PFSK-1 (cell line): Measurements from ENCODE around the gene UNC5B.

Experiments
- FOXP2 ChIP-seq: optimal IDR thresholded peaks from 2 replicates; pipeline ENCODE3; 2011; ENCODE audit warnings: borderline replicate concordance, control low read depth, inconsistent platforms; ENCODE audit not compliant: insufficient read depth; ENCODE audit errors: extremely low read length, extremely low read depth
- POLR2AphosphoS5 ChIP-seq: IDR thresholded peaks from 2 replicates; pipeline ENCODE4 v1.6.1; 2012; ENCODE audit warnings: low read depth, mild to moderate bottlenecking, control low read depth, low read length, moderate library complexity
- REST ChIP-seq, 2 experiments: IDR thresholded peaks; 2 replicates each; pipeline versions ENCODE4 v1.6.1 to v1.8.0; 2011 to 2012; ENCODE audit warnings: low read depth in 2 of 2, low read length in 2 of 2, control low read depth in 1 of 2, inconsistent platforms in 1 of 2, mild to moderate bottlenecking in 1 of 2, moderate library complexity in 1 of 2; ENCODE audit not compliant: insufficient read depth in 1 of 2
- SIN3A ChIP-seq: IDR thresholded peaks from 2 replicates; pipeline ENCODE4 v1.6.1; 2012; ENCODE audit warnings: mild to moderate bottlenecking, low read length, moderate library complexity, borderline replicate concordance; ENCODE audit not compliant: insufficient read depth
- TAF1 ChIP-seq: IDR thresholded peaks from 2 replicates; pipeline ENCODE4 v1.6.1; 2012; ENCODE audit warnings: low read length, control low read depth, borderline replicate concordance; ENCODE audit not compliant: insufficient read depth

The UNC5B gene

DNA sequence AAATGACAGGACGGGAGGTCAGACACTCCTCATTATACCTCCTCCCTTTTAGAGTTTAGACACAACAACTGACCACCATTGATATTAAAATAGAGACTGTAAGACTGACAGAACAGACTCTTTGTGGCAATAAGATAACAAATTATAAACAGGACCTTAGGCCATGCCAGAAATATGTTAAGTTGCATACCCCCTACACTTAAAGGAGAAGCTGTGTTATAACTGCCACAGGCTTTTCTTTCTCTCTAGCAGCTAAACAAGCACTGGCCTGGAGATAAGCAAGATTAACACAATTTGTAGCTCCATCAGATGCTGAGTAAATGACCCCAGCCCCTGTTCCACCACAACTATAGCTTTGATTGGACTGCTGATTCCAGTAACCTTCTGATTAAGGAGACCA, 10.5 kb upstream of the UNC5B start:
- no peak for TF ChIP-seq REST (IDR thresholded peaks at IDR 0.05; ENCODE audit: insufficient read depth in 1 of 2, low read depth in 2 of 2, low read length in 2 of 2)

DNA sequence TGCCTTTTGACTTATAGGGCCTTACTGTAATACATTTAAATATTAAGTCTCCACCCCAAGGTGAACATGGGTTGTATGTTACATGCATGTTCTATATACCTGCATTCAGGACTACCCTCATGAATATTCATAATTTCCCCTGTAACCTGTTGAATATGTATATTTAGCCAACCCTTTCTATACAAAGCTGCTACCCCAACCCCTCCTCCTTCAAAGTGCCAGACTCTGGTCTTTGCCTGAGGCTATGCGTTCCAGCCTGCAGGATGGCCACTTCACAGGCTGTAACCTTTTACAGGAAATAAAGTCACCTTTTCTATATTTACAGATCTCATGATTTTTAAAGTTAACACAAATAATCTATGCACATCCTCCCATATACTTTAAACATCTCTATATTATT, 10.1 kb upstream of the UNC5B start:
- TF ChIP-seq FOXP2 (no peak), SIN3A (no peak), POLR2AphosphoS5 (no peak), TAF1 (no peak), REST (IDR thresholded peaks at IDR 0.05; ENCODE audit: insufficient read depth in 1 of 2, low read depth in 2 of 2, low read length in 2 of 2) (no peak)

DNA sequence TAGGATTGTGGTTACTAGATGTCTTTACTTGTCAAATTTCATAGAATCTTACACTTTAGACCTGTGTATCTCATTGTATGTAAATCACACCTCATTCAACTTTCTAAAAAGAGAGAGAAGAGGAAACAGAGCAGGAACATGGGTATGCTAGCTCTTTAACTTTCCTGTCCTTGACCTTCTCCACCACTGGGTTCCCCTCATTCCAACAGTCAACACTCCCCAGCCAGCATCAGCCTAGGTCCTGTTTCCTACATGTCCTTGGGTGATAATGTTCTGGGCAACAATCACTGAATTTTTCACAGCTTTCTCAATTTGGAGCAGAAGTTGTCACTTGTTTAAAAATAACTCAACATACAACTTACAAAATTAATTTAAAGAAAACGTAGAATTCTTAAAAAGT, 9.2 kb upstream of the UNC5B start:
- TF ChIP-seq REST (IDR thresholded peaks at IDR 0.05; ENCODE audit: insufficient read depth in 1 of 2, low read depth in 2 of 2, low read length in 2 of 2): no peak

DNA sequence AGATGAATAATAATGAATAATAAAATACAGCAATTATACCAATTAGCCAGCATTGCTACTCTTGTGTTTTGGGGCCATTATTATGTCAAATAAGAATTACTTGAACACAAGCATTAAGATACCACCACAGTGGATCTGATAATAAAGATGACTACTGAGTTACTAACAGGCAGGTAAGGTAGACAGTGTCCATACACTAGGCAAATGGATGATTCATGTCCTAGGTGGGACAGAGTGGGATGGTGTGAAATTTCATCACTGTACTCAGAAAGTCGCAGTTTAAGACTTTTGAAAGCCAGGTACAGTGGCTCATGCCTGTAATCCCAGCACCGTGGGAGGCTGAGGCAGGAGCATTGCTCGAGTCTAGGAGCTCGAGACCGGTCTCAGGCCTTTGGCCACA, 8.7 kb upstream of the UNC5B start:
- TF ChIP-seq TAF1 (no peak), SIN3A (no peak), FOXP2 (no peak), REST (IDR thresholded peaks at IDR 0.05; ENCODE audit: insufficient read depth in 1 of 2, low read depth in 2 of 2, low read length in 2 of 2) (no peak), POLR2AphosphoS5 (no peak)

DNA sequence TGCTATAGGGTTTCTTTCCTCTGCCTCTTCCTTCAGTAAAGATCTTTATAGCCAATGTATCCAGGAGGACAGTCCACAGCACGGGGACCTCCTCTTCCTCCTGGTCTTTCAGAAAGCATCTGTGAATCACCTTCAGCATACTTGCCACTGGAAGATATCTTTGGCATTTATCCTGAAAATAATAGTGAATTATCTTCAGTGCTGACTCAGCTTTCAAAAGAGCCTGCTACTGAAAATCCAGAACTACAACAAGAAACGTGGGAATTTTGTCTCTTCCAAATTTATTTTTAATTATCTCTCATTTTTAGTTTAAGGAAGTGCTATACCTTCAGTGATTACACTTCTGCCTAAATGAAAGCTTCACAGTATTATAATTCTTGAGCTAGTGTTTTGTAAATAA, 7.6 kb upstream of the UNC5B start:
- no peak for TF ChIP-seq REST (IDR thresholded peaks at IDR 0.05; ENCODE audit: insufficient read depth in 1 of 2, low read depth in 2 of 2, low read length in 2 of 2)
- no peak for TF ChIP-seq SIN3A
- TF ChIP-seq TAF1: no peak
- TF ChIP-seq POLR2AphosphoS5: no peak
- no peak for TF ChIP-seq FOXP2
